ENCODE data around the gene LHX8.
"Not testable (repeated sequence)": the region's sequence is repeated elsewhere in the genome, so short reads cannot be mapped to it uniquely, and the experiment has no call there.

The LHX8 gene

DNA sequence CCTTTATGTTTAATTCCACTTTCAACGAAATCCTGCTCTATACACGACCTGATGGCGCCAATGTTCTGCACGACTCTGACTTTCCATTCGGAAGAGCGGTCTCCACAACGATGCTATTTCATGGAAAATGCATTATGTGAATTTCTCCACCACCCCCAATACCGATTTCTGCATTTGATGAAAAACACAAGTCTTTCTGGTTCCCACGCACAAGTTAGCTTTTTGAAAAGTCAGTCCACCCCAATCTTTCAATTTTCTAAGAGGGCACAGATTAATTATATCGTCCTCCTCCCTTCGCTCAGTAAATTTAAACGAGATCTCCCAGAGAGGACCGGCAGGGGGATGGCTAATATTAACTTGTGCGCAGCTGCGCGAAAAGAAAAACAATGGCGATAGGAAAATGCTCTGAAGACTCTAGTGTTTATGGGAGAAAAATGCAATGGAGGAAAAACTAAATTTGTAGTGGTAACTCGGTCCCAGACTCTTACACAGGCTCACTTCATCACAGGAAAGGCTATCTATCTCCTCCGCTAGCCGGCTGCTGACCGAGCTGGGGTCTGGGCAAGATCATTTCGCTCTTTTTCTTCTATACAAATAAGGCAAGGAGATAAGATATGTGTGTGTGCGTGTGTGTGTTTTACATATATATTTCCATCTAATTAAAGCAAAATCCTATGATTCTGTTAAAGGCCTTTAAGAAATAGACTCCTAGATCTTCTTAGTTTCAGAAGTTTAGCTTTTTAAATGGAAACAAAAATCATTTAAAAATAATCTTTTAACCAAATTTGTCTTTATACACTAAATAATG, 1.2 kb upstream of the LHX8 start:
- no peak for DNase-seq

DNA sequence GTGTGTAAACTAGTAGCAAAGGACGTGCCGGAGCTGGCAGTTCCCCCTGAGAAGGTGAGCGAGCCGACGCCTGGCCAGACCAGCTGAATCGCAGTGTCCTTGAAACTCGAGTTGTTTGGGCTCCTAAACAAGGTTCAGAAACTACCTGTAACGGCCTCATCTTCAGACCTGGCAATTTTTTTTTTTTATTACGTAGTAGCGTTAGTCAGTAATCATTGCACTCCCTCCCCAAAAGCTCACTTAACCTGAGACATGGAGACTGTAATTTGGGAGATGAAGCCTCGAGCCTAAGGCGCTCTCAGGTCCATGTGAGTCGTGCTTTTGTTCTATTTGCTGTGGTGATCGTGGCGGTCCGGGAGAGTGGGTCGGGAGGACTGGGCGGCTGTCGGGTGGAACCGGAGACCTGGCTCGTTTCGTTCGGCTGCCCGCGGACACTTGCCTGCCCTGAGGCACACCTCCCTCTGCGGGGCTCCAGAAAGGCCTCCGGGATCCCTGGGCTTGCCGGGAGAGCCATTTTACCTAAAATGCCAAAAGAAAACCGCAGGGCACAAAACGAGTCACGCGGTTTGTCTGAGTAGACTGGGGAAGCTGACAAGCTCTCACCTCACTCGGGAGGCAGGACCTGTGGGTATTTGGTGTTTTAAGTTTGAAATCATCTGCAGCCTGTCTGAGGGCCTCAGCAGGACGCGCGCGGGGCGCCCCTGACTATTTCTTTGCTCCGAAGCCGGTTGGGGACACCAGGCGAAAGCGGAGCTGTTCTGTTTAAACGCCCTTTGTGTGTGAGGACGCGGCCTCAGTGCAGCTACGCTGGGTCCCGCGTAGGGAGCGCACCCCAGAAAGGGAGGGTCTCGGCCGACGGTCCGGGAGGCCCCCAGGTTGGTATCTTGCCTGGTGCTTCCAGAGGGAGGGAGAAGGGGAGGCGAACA, 722 bp downstream of the LHX8 start:
- DNase-seq: no peak

DNA sequence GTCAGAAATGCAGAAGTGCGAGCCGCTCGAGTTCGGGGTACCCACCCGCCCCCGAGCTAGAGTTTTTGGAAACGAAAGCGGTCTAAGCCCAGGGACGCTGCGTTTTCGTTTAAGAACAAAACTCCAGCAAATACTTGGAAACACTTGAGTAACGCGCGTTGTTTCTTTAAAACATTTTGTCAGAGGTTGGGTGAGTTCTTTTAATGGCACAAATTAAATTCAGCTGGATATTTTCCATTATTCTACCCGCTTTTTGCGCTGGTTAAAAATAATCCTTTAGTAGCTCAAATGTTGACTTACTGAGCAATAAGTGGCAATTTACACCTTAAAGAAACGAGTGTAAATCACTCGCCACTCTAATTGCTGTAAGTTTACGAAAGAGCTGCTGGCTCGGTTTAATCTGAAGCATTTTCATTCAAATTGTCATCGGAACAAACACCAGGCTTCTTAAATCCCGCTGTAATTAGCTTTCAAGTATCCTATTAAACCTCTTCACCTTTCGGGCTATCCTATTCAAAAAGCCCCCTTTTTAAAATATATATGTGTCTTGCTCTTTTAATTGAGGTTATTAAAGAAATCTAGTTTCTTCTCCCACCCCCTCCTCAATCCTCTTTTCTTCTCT, 1.5 kb downstream of the LHX8 start:
- no peak for DNase-seq

DNA sequence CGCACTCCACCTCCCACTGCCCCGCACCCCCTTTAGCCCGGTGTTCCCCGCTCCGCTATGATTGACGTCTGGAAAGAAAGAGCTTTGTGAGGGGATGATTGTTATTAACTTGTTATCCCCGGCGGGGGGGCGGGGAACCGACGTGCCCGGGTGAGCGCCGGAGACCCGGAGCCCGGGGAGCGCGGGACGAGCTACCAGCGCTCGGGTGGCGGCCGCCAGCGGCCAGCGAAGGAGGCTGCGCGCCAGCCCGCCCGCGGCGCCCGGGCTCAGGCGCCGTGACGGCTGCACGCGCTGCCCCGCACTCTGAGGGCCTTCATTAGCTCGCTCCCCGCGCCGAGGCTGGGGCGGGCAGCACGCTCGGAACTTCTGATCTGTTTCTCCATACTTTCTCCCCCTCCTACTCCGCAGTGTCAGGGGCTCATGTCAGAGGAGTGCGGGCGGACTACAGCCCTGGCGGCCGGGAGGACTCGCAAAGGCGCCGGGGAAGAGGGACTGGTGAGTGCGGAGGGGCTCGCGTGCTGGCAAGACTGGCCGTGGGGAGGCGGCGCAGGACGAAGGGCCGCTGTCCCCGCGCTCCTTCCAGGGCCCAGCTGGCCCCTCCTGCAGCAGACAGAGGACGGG, 2.1 kb downstream of the LHX8 start:
- no peak for DNase-seq

DNA sequence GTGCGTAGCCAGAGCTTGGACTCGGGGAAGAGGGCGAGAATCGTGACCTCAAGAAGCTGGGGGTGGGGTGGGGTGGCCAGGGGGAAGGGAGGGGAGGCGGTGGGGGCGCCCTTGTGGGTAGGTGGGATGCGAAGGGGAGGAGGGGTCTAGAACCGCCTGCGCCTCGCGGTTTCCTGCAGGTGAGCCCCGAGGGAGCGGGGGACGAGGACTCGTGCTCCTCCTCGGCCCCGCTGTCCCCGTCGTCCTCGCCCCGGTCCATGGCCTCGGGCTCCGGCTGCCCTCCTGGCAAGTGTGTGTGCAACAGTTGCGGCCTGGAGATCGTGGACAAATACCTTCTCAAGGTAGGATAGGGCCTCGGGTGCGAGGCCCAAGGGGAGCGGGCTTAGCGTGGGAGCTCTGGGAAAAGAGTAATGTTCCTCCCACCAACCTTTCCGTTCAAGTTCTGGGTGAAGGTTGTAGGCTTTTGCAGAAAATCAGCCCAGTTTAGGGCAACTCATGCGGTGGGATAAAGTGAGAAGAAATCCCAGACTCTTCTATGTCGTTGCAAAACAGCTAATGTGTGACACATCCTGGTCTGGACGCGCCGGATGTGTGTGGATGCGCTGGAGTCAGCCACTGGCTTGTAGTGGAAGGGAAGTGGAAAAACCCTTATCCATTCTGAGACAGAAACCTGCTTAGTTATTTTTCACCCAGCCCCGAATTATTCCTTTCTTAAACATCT, 2.9 kb downstream of the LHX8 start:
- DNase-seq: no peak

DNA sequence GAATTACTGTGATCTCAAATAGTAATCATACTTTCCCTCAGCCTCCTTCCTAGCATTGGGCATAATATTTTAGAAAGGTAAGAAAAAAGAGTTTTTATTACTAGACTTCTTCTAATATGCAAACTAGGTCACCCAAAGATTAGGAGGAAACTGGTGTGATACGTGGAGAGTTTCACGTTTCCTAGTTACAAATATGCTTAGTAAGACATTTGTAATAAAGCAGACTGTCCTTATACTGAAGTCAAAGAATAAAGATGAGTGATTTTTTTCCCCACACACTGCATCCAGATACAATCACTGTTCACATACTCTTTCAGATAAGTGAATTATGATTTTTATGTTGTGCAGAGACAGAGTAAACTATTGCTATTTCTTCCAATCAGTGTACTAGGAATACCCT, 17.9 kb downstream of the LHX8 start:
- no peak for DNase-seq

DNA sequence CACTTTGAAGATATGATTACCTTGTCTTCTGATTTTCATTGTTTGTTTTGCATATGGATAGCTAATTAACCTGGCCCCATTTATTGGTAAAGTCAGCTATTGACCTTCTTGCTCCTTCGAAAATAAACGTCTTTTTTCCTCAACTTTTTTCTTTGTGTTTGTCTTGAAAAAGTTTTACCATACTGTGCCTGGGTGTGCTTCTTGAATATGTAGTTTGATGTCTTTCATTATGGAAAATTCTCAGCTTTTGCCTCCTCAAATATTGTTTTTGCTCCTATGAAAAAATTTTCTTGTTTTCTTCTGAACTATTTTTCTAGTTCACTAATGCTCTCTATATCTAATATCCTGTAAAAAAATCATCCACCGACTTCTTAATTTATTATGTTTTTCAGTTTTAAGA, 25.0 kb downstream of the LHX8 start:
- DNase-seq: no peak

DNA sequence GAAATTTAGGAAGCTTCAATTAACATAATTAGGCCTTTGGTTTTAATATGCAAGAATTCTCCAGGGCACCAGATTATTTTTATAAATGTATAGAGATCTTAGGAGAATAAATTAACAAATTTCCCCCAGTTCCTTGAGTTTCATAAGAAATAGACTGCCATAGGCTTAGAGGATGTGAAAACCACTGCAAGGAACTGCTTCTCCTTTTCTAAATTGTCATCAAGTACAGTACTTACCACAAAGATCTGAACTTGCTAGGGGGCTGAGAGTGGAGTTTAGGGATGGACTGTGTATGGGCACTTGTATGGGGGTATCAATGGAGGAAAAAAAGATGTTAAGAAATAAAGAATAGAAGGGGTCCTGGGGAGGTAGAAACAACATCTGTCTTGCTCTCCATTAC, 31.1 kb downstream of the LHX8 start:
- DNase-seq: no peak

DNA sequence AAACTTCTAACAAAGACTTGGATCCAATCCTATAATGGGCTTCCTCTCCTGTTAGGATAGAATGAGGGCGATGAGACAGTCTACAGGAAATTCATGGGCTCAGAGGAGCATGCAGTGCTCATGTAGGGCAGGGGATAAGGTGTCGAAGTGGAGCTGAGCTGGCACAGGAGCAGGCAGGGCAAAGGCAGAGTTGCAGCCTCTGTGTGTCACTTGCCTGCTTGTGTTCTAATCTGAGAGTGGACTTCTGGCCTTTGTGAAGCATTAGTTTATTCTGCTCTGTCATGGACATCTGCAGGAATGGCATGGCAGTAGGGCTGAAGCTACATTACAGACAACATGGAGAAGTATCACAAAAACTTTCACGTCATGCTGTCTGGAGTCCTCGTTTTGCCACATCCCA, 32.6 kb downstream of the LHX8 start:
- no peak for DNase-seq

DNA sequence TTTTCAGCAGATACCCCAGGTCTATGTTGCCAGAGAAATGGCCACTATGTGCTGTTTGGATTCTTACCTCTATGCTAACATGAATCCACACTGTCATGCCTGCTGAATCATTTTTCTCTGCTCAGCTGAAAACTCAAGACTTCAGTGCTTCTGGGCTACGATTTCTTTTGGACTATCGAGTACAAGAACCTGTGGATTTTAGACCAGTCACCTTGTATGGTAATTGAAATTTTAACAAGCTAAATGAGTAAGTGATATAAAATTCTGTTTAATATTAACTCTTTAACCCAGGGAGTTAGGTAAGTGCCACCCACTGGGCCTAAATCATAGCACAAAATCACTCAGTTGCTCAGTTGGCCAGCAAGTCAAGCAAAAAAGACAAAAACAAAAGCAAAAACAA, 35.8 kb downstream of the LHX8 start:
- no peak for DNase-seq

DNA sequence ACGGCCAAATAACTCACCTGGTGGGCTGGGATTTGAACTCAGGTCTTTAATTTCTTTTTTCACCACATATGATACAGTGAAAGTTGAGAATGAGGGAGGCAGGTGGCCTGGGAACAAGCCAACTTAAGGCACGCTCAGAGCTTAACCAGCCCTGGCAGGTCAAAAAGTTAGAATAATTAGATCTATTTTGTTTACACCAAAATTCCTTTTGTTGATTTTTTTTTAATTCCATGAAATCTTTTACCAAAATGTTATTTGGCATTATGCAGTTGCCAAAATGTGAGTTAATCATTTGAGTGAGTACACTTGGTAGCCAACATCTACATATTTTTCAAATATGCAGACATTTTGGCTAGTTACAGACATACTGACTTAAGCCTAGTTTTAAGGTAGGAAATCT, 36.8 kb downstream of the LHX8 start:
- DNase-seq: no peak

DNA sequence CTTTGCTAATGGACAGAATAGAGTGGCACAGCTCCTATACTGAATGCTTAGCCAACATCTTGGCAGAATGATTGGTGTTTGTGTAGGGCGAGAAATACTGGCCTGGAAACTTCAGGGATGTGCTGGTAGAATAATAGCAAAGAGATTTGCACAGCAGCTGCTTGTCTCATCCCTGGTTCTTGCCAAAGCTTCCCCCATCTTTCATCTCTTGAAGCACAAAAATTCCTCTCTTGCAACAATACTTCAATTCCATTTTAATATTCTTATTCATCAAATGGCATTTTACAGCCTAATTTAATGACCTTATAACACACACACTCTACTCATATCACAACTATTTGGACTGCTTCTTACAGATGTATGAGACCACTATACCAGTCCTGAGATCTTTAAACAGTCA, 37.7 kb downstream of the LHX8 start:
- DNase-seq: no peak

DNA sequence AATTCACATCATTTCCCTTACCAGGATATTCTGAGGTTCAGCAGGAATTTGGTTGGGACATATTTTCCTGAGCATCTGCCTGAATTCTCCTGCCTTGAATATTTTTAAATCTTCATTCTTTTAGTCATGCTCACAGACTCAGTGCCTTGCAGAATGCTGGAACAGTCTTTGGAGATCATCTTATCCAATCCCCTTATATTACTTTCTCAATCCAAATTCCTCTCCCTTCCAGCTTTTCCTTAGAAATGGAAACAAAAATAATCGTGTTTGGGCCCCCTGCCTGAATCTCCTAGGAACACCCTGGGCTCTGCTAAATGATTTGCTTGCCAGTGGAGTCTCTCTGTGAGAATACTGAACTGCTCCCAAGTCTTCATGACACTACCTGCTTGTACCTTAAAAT, 38.4 kb downstream of the LHX8 start:
- DNase-seq: no peak

DNA sequence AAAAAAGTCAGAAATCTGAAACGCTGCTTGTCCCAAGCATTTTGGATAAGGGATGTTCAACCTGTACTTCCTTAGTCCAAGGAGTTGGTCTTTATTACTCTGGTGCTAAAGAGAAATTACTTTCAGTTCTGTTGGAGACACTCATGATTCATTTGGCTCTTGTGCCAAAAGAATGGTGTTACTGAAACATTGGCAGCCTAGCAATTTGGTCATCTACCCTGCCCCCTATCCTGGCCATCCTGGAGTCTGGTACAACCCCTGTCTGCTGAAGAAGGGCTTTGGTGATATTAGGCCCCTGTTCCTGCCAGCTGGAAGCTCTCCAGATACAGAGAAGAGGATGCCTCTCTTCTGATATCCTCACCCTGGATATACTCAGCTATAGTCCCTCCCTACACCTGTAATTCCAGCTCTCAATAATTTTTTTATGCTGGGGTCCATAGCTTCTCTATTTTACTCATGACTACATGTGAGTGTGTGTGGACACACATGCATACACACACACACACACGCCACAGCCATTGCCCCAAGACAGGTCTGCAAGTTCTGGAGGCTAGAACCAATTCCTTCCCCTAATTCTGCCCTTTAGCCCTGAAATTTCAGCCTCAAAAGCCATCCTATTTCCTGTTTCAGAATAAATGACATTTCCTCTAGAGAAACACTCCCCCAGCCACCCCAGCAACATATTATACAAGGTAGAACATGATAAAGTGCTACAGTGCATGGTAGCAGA, 40.0 kb downstream of the LHX8 start:
- DNase-seq: no peak

DNA sequence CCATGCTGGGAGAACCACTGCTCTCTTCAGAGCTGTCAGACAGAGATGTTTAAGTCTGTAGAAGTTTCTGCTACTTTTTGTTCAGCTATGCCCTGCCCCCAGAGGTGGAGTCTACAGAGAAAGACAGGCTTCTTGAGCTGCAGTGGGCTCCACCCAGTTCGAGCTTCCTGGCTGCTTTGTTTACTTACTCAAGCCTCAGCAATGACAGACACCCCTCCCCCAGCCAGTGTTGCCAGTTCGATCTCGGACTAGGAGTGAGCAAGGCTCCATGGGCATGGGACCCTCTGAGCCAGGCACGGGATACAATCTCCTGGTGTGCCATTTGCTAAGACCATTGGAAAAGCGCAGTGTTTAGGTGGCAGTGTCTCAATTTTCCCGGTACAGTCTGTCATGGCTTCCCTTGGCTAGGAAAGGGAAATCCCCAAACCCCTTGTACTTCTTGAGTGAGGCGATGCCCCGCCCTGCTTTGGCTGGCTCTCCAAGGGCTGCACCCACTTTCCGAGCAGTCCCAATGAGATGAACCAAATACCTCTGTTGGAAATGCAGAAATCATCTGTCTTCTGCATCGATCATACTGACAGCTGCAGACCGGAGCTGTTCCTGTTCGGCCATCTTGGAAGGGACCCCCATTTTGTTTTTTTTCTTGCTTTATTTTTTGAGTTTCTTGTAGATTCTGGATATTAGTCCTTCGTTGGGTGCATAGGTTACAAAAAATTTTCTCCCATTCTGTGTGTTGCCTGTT, 47.2 kb downstream of the LHX8 start:
- not testable (repeated sequence) for DNase-seq

DNA sequence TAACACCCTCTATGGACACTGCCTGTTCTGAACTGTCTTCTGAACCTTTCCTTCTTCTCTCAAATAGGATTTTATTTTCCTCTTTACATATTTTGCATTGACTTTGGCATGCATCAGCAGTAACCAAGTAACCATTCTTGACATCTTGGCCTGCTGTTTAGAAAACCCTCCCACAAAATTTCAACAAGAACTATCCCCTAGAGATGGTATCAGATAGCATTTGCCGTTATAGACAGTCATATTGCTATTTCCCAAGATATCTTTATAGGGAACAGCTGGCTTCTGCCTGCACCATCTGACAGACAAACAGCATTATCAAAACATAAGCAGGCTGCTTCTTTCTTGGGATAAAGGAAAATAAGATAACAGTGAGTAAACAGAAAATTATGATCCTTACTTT, 54.7 kb downstream of the LHX8 start:
- no peak for DNase-seq

DNA sequence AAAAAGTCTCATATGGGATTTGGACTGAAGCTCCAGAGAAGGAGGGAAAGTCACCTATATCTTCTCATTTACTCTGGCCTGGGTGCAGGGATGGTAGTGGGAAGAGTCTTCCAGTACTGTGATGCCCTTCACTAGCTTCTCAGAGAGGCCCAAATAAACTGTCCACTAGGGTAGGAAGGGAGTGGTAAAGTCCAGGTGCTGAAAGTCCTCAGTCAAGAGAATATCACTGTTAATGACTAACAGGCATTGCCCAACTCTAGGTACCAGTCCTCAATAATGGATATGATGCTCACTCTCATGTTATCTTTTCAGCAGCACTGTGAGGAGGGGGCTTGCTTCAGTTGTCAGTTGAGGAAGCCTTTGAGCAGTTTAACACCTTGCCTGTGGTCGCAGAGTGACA, 64.0 kb downstream of the LHX8 start:
- DNase-seq: no peak

DNA sequence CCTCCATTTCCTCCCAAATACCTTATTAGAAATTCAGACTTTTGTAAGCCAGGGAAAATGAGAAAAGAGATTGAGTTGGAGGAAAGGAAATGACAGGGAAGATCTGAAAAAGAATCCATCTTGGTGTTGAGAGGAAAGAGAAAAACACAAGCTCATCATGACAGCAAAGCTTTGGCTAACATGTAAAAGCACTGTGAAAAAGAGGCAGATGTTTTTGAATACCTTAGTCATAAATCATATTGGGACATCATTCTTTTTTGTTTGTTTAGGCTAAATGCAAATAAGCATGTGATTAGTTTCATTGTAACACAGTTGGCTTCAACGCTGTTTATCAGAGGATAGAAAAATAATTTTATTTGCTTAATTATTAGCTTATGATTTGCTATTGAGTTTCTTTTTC, 64.6 kb downstream of the LHX8 start:
- DNase-seq: no peak

DNA sequence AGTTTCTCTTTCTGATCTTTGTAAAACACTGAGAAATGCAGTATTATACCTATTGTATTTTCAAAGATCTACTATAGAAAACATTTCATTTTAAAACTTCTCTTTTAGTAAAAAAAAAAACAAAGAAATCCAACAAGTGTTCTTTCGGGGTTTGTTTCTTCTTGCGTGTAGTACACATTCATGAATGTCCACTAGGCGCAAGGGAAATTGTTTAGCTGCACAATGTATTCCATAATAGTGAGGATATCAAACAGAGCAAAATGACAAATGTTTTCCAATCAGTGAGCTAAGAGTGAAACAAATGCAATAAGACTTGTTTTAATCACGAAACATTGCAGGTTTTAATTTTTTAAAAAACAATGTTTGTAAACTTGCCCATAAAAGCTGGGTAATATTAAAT, 68.6 kb downstream of the LHX8 start:
- DNase-seq: no peak

DNA sequence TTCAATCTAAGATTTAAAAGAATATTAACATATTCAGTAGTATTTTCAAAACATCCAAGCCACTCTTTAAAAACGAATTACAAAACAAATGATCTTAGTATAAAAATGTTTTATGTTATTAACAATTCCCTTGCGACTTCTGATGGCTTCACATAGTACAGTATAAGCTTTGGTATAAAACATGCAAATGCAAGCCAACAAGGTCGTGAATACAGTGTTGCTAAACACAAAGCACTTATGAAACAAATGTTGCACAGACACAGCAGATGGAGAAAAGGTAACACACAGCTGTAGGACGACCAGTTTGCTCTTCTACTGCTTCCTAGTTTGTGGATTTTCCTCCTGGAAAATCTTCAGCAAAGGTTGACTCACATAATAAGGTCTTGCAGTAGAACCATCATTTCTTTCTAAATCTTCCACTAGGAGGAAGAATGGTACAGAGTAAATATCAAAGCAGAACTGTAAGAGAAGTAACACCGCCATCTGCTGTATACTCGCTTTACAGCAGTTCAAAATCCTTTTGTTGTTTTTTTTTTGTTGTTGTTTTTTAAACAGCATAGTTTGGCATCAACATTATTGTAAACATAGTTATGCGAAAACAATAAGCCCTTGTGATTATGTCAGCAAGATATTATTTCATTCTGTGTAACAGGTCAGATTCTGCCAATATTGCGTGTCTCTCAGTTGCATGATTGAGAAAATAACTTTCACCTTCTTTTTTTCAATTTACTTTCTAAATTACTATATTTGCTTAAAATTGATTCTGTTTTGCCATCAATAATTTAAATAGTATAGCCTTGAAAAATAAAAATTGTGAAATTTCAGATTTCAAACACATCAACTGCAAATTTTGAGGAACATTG, 69.5 kb downstream of the LHX8 start:
- DNase-seq: no peak

Data from stimulated activated CD4-positive, alpha-beta T cell treated with anti-CD3 and anti-CD28 coated beads, Interleukin-4, amount 100 ng/mL, for 24 hours (primary cell).